HCT116 (cell line): ENCODE measurements around the gene SZRD1. TPM values are rescaled to one million over a fixed set of nuclear protein-coding genes. Genes with fewer than 3 reads are reported as not detected.

Experiments
- ATAC-seq: fragments of 200-7000 bp; cut with Tn5 transposase; 2 replicates; pipeline ENCODE4 v1.9.1; 2020; ENCODE audit warnings: mild to moderate bottlenecking, moderate library complexity
- BruUV-seq: library from RNA; stranded (reverse); fragments of 400-500 nt; replicated peaks from 2 replicates; lab custom pipeline; 2021; lab: Mats Ljungman, UMichigan
- CTCF ChIA-PET: fragments of 300-600 bp; sonication (Branson Sonifier 250); formaldehyde crosslinking; loops from one replicate; lab custom pipeline; 2021; ENCODE audit warnings: antibody characterized with exemption; lab: Charles Lee
- POLR2A ChIA-PET: fragments of 300-600, 350-600 bp; sonication (Branson Sonifier 250); formaldehyde crosslinking; loops from one replicate; lab custom pipeline; 2021; ENCODE audit warnings: antibody characterized with exemption; lab: Charles Lee
- RAD21 ChIA-PET, 2 experiments: fragments of 300-600 bp; sonication (Branson Sonifier 250); formaldehyde crosslinking; loops; one replicate each; lab custom pipeline; 2023; ENCODE audit warnings: low total read pairs in 2 of 2; ENCODE audit not compliant: uncharacterized antibody in 2 of 2, unreplicated experiment in 2 of 2, low non-redundant PET in 1 of 2; lab: Charles Lee
- DNase-seq: peaks from one replicate; pipeline ENCODE4 v3.0.0-alpha.2; 2010; ENCODE audit warnings: low read depth, low spot score
- H2AFZ ChIP-seq: fragments of 200-600 bp; shearing (Covaris generic), sonication (generic); 2 replicates; pipeline ENCODE4 v1.6.1; 2017; ENCODE audit warnings: low read depth, mixed run types, mixed read lengths, antibody characterized with exemption, low read length; ENCODE audit not compliant: poor library complexity, severe bottlenecking
- H3K27ac ChIP-seq: 2 replicates; pipeline ENCODE4 v1.5.1; 2012; ENCODE audit warnings: low read depth, low read length
- H3K27me3 ChIP-seq: fragments of 200-600 bp; sonication (generic); 2 replicates; pipeline ENCODE4 v1.6.1; 2016; ENCODE audit warnings: mixed run types, low read length, mixed read lengths; ENCODE audit not compliant: insufficient read depth
- H3K36me3 ChIP-seq, 2 experiments: fragments of 200-500 bp in 1 of 2; fragments of 200-600 bp in 1 of 2; sonication (Bioruptor generic) in 1 of 2; sonication (generic) in 1 of 2; 2 replicates each; pipeline versions ENCODE4 v1.5.1 to v1.6.1; 2014 to 2016; ENCODE audit warnings: low read length in 2 of 2, inconsistent platforms in 1 of 2, mixed read lengths in 1 of 2, mixed run types in 1 of 2; ENCODE audit not compliant: insufficient read depth in 2 of 2, control insufficient read depth in 1 of 2
- H3K4me1 ChIP-seq, 2 experiments: fragments of 200-600 bp in 1 of 2; sonication (generic) in 1 of 2; 2 replicates each; pipeline versions ENCODE4 v1.5.1 to v1.6.1; 2012 to 2017; ENCODE audit warnings: low read length in 2 of 2, inconsistent platforms in 1 of 2, mild to moderate bottlenecking in 1 of 2, mixed read lengths in 1 of 2, mixed run types in 1 of 2, moderate library complexity in 1 of 2; ENCODE audit not compliant: insufficient read depth in 2 of 2, control insufficient read depth in 1 of 2
- H3K4me2 ChIP-seq: fragments of 200-600 bp; sonication (generic); 2 replicates; pipeline ENCODE4 v1.6.1; 2017; ENCODE audit warnings: mixed run types, low read length, mixed read lengths
- H3K4me3 ChIP-seq, 2 experiments: fragments of 200-600 bp in 1 of 2; sonication (generic) in 1 of 2; replicated peaks in 1 of 2; 2 replicates each; pipeline ENCODE4 v1.5.1; 2011 to 2016; ENCODE audit warnings: low read length in 2 of 2, control low read depth in 1 of 2, low read depth in 1 of 2, mild to moderate bottlenecking in 1 of 2, mixed read lengths in 1 of 2, mixed run types in 1 of 2
- H3K79me2 ChIP-seq: fragments of 200-600 bp; sonication (generic); 2 replicates; pipeline ENCODE4 v1.6.1; 2017; ENCODE audit warnings: mild to moderate bottlenecking, mixed run types, low read length, moderate library complexity, mixed read lengths; ENCODE audit not compliant: insufficient read depth
- H3K9ac ChIP-seq: fragments of 200-600 bp; sonication (generic); 2 replicates; pipeline ENCODE4 v1.6.1; 2016; ENCODE audit warnings: low read length, mixed read lengths
- H3K9me2 ChIP-seq: fragments of 200-600 bp; sonication (generic), shearing (Covaris generic); 2 replicates; pipeline ENCODE4 v1.6.1; 2017; ENCODE audit warnings: mixed run types, mild to moderate bottlenecking, moderate library complexity; ENCODE audit not compliant: insufficient read depth
- H3K9me3 ChIP-seq, 2 experiments: fragments of 200-500 bp in 1 of 2; fragments of 200-600 bp in 1 of 2; sonication (Bioruptor generic) in 1 of 2; sonication (generic) in 1 of 2; 2 replicates each; pipeline ENCODE4 v1.6.1; 2014 to 2017; ENCODE audit warnings: low read length in 2 of 2, mixed read lengths in 2 of 2, inconsistent platforms in 1 of 2, low read depth in 1 of 2, mild to moderate bottlenecking in 1 of 2, mixed run types in 1 of 2, moderate library complexity in 1 of 2; ENCODE audit not compliant: control insufficient read depth in 1 of 2, insufficient read depth in 1 of 2
- H4K20me1 ChIP-seq: fragments of 200-600 bp; sonication (generic), shearing (Covaris generic); 2 replicates; pipeline ENCODE4 v1.6.1; 2017; ENCODE audit warnings: mixed run types, mild to moderate bottlenecking, moderate library complexity; ENCODE audit not compliant: insufficient read depth
- CEBPB ChIP-seq: IDR thresholded peaks from 2 replicates; pipeline ENCODE4 v1.6.1; 2012; ENCODE audit warnings: low read depth
- ELF1 ChIP-seq: IDR thresholded peaks from 2 replicates; pipeline ENCODE4 v1.6.1; 2012; ENCODE audit warnings: low read depth, borderline replicate concordance
- ZNF274 ChIP-seq: fragments of 200-500 bp; sonication (Bioruptor generic); IDR thresholded peaks from 2 replicates; pipeline ENCODE4 v1.6.1; 2014; ENCODE audit warnings: mild to moderate bottlenecking, low read depth, low read length, inconsistent platforms
- intact Hi-C: fragments of 100-400 bp; cut with micrococcal nuclease; formaldehyde crosslinking; loops from 2 replicates; pipeline ENCODE4 v1.10.0; 2022
- total RNA-seq: library from RNA; stranded (reverse); gene quantifications from one replicate; pipeline ENCODE4 v1.2.1, GENCODE V29; 2021; ENCODE audit not compliant: unreplicated experiment
- TF ChIP-seq, protein P1 (sequence below): IDR thresholded peaks from 2 replicates; pipeline ENCODE4 v1.6.1; 2012; ENCODE audit warnings: low read depth
- TF ChIP-seq, protein P2 (sequence below), 3 experiments: fragments of 200-600 bp in 1 of 3; sonication (generic) in 1 of 3; IDR thresholded peaks in 2 of 3; conservative IDR thresholded peaks in 1 of 3; 2 replicates each; pipeline ENCODE4 v1.5.1; 2012 to 2017; ENCODE audit warnings: low read depth in 2 of 3, low read length in 2 of 3, antibody characterized with exemption in 1 of 3, borderline replicate concordance in 1 of 3, control low read depth in 1 of 3, mild to moderate bottlenecking in 1 of 3, mixed read lengths in 1 of 3, mixed run types in 1 of 3, moderate library complexity in 1 of 3; ENCODE audit not compliant: insufficient read depth in 1 of 3

The SZRD1 gene
- total RNA-seq, 1 experiment from 2014 or later = 141 TPM

GRCh38 chr1:16422041-16422440 lies 55.0 kb downstream of the SZRD1 start:
- TF ChIP-seq ZNF274 = no peak
- TF ChIP-seq CEBPB = no peak
- TF ChIP-seq, protein P1, sequence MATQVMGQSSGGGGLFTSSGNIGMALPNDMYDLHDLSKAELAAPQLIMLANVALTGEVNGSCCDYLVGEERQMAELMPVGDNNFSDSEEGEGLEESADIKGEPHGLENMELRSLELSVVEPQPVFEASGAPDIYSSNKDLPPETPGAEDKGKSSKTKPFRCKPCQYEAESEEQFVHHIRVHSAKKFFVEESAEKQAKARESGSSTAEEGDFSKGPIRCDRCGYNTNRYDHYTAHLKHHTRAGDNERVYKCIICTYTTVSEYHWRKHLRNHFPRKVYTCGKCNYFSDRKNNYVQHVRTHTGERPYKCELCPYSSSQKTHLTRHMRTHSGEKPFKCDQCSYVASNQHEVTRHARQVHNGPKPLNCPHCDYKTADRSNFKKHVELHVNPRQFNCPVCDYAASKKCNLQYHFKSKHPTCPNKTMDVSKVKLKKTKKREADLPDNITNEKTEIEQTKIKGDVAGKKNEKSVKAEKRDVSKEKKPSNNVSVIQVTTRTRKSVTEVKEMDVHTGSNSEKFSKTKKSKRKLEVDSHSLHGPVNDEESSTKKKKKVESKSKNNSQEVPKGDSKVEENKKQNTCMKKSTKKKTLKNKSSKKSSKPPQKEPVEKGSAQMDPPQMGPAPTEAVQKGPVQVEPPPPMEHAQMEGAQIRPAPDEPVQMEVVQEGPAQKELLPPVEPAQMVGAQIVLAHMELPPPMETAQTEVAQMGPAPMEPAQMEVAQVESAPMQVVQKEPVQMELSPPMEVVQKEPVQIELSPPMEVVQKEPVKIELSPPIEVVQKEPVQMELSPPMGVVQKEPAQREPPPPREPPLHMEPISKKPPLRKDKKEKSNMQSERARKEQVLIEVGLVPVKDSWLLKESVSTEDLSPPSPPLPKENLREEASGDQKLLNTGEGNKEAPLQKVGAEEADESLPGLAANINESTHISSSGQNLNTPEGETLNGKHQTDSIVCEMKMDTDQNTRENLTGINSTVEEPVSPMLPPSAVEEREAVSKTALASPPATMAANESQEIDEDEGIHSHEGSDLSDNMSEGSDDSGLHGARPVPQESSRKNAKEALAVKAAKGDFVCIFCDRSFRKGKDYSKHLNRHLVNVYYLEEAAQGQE = no peak
- TF ChIP-seq ELF1 = no peak
- TF ChIP-seq, protein P2, sequence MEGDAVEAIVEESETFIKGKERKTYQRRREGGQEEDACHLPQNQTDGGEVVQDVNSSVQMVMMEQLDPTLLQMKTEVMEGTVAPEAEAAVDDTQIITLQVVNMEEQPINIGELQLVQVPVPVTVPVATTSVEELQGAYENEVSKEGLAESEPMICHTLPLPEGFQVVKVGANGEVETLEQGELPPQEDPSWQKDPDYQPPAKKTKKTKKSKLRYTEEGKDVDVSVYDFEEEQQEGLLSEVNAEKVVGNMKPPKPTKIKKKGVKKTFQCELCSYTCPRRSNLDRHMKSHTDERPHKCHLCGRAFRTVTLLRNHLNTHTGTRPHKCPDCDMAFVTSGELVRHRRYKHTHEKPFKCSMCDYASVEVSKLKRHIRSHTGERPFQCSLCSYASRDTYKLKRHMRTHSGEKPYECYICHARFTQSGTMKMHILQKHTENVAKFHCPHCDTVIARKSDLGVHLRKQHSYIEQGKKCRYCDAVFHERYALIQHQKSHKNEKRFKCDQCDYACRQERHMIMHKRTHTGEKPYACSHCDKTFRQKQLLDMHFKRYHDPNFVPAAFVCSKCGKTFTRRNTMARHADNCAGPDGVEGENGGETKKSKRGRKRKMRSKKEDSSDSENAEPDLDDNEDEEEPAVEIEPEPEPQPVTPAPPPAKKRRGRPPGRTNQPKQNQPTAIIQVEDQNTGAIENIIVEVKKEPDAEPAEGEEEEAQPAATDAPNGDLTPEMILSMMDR (IDR thresholded peaks at IDR 0.05 in 2 of 3, conservative IDR thresholded peaks at IDR 0.05 in 1 of 3; ENCODE audit: borderline replicate concordance in 1 of 3, insufficient read depth in 1 of 3, low read depth in 2 of 3, low read length in 2 of 3) = no peak
- DNase-seq (no peak), ATAC-seq (no peak)
- ChIA-PET POLR2A (no interaction called here), RAD21 (no interaction called here), CTCF (no interaction called here)
- no TSS peak for BruUV-seq
- Histone ChIP-seq H3K4me1 (peaks cover 0 to 15% of the 10 kb centered on the region in 2 experiments; a peak in 2 of 4 replicates), H3K9me2 (no peaks in the 10 kb centered on the region), H3K4me2 (no peak overlapping the region), H3K9ac (no peak overlapping the region), H3K9me3 (no peaks in the 10 kb centered on the region), H3K27ac (no peak overlapping the region), H3K79me2 (no peaks in the 10 kb centered on the region), H3K36me3 (no peaks in the 10 kb centered on the region), H4K20me1 (no peaks in the 10 kb centered on the region), H3K27me3 (no peaks in the 10 kb centered on the region), H3K4me3 (no peak overlapping the region), H2AFZ (no peak overlapping the region)
- intact Hi-C loops = no loop called here
